Measurements from ENCODE around the gene CYTH4.

CYTH4 gene

DNA sequence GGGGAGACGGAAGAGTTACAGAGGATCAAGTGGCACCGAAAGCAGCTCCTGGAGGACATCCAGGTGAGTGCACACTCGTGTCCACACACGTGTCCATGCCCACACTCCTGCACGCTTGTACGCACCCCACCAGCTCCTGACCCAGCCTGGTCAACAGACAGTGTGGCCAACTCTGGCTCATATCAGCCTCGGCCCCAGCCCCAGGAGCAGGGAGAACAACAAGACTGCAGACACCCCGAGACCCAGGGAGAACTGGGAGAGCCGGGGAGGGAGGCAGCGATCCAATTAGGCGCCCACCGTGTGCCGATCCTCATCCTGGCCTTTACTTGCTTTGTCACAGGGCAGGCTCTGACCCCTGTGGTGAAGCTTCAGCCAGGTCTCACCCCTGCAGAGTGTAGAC, 10.3 kb downstream of the CYTH4 start:
- no peak for DNase-seq

DNA sequence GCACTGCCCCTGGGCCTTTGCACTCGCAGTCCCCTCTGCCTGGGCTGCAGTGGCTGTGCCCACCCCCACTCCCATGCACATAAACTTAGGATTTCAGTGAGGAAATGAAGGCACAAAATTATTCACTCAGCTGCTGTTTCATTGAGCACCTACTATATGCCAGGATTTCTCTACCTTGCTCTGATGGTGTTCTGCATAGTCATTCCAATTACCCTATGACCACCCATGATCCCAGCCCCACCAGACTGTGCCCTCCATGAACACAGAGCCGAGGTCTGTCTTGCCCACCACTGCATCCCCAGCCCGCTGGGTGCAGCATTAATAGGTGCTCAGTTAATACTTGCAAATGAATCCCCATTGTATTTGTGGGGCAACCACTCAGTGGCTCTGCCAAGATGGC, 10.9 kb downstream of the CYTH4 start:
- no peak for DNase-seq

DNA sequence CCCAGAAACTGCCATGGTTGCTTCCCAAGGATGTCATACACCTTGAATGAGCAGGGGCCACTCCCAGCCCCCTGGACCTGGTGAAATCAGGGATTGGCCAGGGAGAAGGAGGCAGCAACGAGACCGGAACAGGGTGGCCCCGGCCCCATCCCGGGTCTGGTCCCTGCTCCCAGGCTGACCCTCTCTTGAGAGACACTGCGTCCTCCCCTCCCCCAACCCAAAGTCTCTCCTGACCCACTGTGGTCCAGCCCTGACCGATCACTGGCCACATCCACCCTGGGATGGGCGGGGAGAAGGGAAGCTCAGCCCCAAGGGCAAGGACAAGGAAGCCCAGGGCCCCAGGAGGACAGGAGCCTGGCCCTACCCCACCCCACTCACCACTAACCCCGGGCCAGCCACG, 12.4 kb downstream of the CYTH4 start:
- no peak for DNase-seq

DNA sequence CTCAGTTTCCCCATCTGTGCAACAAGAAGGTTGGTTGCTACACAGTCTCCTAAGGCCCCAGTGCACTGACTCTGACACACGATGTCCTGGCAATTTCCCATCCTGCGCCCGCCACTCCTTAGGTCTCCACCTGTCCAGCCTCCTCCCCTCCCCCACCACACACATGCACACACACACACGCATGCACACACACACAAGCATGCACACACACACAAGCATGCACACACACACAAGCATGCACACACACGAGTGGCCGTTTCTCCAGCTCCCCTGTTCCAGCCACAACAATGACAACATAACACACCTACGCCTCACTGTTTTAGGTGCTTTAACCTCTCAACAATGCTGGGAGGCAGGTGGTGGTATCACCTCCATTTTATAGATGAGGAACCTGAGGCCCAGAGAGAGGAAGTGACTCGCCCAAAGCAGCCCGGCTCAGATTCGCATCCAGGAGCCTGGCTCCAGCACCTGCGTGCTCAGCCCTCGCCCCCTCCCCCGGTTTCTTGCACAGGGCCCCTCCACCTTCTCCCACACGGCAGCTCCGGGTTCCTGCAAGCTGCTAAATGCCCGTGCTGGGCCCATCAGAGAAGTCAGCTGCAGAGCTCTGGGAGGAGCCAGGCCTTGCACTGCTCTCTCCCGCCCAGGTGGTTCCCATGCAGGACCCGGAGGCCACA, 13.0 kb downstream of the CYTH4 start:
- no peak for DNase-seq

DNA sequence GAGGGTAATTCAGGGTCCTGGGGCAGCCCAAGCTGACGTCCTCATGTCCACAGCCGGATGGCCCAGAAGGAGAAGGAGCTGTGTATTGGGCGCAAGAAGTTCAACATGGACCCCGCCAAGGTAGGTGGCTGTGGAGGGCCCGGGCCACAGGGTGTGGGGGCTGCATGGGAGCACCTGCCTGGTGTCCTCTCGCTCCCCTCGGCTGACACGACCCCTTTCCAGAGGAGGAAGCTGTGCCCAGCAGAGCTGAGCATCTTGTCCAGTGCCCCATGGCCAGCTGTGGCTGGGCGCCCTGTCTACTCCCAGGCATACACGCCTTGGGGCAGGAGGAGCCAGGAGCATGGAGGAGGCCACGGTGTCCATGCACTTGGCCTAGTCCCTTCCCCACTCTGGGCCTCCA, 13.6 kb downstream of the CYTH4 start:
- no peak for DNase-seq

DNA sequence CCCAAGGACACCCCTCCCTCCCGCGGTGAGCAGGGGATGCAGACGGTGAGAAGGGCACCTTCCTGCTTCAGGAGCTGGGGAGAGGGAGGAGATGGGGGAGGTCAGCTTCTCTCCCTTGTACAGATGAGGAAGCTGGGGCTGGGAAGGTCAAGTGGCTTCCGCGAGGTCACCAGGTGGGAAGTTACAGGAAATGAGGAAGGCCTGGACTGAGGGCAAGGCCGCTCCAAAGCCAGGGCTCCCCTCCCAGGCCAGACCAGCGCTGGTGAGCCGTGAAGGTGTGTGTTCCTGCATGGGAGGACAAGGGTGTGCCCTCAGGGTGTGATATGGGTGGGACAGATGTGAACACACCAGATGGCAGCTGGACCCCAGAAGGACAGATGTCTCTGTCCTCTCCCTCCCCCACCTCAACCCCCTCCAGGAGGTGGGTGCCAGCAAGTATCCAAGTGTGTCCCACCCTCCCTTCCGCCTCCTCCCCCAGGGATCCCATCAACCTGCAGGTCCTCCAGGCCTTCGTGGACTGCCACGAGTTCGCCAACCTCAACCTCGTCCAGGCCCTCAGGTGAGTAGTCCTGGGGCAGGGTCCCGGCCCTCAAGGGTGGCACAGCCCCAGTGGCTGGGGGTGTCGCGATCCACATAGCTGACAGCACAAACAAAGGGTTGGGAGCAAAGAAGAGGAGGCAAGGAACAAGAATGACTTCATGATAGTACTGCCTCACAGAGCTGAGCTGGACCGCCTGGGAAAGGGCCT, 16.6 kb downstream of the CYTH4 start:
- no peak for DNase-seq

DNA sequence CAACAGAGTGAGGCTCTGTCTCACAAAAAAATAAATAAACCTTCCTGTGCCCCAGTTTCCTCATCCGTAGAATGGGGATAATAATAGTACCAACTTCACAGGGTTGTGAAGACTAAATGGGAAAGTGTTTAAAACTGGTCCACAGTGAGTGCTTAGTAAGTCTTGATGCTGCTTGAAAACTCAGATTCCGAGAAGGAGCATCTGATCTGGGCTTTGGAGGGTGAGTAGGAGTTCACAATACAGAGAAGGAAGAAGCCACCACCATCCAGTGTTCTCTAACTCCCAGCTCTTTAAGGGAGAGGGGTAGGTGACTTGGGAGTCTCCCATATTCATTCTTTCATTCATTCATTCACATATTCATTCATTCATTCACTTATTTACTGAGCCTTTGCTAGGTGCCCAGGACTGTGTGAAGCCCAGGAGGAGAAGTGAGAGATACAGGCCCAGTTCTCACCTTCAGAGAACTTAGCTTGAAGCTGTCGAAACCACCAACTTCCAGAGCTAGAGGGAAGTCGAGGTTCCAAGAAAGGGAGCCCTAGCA, 17.7 kb downstream of the CYTH4 start:
- DNase-seq = no peak

DNA sequence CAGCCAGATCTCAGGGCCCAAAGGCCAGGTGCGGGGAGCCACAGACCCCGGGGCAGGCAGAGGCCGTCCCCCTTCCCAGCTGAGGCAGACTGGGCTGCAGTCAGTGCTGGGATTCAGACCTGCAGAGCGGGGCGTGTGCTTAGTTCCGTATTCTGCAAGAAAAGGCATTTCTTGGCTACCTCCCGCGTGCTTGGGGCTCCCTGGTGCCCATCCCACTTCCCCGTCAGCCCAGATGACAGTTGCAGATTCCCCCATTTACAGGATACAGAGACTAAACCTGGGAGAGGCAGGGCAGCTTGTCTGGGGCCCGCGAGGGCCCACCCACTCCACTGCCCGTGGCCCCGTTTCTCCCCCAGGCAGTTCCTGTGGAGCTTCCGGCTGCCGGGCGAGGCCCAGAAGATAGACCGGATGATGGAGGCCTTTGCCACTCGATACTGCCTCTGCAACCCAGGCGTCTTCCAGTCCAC, 18.3 kb downstream of the CYTH4 start:
- DNase-seq = peak; percentile 31

DNA sequence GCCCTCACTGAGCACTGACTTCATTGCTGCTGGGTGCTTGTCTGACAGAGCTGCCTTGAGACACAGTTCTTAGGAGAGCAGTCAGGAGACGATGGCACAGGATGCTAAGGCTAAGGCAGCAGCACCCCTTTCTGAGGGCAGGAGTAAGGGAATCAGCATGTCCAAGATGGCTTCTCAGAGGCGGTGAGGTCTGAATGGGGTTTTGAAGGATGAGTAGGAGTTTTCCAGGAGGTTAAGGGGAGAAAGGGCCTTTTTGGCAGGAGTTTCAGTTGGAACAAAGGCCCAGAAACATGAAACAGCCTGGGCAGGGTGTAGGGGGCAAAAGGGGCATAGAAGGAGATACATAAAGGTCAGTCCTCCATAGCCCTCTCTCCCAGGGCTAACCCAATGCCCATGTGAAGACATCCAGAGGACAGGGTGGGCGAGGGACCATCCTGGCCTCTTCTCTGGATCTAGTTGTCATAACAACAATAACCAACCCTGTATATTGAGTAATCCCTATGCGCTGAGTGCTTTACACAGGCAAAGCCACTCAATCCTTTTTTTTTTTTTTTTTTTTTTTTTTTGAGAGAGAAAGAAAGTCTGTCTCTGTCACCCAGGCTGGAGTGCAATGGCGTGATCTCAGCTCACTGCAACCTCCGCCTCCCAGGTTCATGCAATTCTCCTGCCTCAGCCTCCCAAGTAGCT, 19.0 kb downstream of the CYTH4 start:
- DNase-seq = no peak

DNA sequence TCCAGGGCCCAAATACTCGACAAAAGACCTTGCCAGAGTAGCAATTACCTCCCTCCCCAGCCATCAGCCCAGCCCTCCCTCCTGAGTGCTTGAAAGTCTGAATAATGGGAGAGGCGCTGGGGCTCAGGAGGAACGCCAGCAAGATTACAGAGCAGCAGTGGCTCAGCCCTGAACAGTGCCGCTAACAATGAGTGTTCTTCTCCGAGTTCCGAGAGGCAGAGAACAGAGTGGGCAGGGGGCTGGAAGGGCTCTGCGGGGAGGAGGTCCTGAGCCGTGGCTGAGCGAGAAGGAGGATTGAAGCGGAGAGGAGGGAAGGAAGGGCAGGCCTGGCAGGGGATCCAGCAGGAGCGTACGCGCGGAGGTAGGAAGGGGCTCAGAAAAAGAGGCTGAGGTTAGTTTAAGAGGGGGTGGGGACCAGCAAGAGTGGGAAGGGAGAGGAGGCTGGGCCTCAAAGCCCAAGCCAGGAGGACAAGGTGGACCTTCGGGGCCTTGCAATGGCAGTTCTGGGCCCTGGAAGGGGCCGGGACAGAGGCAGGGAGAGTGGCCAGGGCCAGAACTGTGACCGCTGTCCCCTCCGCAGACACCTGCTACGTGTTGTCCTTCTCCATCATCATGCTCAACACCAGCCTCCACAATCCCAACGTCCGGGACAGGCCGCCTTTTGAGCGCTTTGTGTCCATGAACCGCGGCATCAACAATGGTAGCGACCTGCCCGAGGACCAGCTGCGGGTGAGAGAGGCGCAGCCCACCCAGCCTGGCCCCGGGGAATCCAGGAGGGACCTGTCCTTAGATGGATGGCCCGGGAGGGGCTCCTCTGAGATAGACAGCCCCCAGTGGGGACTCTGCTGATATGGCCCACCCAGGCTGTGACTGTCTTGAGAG, 20.6 kb downstream of the CYTH4 start:
- DNase-seq = no peak

DNA sequence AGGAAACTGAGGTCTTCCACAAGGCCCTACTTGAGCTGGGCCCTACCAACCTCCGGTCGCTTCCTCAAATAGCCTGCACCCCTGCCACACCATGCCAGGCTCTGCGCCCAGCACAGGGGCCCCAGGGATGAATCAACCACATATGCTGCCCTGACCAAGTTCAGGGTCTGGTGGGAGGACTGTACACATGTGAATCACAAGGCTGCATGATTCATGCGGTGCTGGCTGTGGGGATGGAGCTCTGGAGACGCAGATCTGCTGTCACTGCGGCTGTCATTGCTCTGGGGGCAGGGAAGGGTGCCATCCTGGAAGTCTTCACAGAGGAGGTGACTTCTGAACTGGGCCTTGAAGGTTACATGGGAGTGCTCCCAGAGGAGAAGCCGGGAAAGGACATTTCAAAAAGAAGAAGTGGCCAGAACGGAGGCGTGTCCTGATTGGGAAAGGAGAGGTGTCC, 21.5 kb downstream of the CYTH4 start:
- no peak for DNase-seq

DNA sequence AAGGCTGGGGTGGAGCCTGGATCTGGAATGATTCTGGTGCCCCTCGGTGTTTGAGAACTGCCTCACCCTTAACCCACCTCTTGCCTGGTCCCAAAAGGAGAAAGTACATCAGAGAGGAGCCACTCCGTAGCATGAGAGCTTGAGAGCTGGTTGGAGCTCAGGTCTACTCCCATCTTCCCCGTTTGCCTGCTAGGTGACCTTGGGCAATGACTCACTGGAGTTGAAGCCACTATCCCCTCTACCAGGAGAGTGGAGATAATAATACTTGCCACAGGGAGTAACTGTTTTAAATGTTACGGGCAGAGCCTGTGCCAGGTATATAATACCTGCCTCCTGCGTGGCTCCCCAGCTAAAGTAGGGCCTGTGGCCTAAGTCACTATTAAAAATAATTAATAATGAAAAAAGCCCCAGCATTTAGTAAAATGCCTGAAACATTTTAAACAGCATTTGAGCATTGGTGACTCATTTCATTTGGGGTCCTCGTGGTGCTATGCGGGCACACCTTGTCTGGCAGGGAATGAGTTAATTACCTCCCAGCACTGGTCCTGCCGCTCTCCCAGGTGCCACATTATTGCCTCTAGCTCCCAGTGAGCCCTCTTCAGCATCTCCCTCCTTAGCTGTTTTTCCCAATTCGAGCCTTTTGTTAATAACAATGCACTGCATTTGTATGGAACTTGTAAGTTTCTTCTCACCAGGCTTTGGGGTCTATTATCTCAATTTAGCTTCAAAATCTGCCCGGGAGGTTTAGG, 22.5 kb downstream of the CYTH4 start:
- no peak for DNase-seq

DNA sequence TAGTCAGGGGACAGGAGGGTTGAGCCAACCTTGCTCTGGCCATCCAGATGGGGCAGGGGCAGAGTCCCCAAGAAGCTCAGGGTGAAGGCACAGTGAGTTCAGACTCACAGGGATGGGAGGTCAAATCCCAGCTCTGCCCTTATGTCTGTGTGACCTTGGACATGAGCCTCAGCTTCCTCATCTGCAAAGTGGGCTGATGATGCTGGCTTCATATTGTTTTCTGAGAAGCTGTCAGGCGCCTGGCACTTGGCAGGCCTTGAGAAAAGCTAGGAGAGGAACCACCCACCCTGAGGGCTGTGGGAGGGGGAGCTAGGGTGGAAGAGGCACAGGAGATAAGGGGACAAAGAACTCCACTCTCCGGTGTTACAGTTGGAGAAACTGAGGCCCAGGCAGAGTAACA, 23.6 kb downstream of the CYTH4 start:
- DNase-seq = no peak

DNA sequence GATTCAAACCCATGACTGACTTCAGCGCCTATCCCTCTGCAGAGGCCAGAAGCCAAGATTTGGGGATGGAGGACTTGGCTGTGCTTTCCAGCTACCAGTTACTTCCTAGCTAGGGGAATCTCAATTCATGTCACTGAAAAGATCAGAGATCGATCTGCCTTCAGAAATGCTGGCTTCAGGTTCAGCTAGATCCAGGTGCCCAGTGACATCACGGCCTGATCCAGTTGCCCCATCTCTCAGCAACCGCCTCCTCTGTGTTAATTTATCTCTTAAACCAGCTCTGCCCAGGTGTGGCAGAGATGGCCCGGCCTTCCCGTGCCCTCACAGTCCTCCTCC, 24.2 kb downstream of the CYTH4 start:
- no peak for DNase-seq

DNA sequence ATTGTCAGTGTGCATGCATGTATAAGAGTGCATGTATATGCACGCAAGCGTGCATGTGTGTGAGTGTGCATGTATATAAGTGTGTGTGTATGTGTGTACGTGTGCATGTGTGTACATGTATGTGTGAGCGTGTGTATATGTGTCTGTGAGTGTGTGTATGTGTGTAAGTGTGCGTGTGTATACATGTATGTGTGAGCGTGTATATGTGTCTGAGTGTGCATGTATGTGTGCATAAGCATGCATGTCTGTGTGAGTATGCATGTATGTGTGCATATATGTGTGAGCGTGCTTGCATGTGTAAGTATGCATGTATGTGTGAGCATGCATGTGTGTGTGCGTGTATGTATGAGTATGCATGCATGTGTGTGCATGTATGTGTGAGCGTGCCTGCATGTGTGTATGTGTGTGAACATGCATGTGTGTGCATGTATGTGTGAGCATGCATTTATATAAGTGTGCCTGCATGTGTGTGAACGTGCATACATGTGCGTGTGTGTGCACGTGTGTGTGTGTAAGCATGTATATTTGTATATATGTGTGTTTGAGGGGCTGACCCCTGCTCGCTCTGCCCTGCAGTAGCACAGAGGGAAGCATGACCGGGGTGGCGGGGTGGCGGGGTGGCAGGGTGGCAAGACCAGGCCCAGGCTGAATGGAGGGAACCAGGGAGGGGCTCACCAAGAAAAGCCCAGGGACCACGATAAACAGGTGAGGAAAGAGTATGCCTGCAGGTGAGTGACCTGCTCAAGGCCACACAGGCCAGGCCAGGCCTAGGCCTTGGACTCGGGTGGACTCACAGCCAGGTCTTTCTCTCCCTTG, 26.3 kb downstream of the CYTH4 start:
- DNase-seq = no peak

DNA sequence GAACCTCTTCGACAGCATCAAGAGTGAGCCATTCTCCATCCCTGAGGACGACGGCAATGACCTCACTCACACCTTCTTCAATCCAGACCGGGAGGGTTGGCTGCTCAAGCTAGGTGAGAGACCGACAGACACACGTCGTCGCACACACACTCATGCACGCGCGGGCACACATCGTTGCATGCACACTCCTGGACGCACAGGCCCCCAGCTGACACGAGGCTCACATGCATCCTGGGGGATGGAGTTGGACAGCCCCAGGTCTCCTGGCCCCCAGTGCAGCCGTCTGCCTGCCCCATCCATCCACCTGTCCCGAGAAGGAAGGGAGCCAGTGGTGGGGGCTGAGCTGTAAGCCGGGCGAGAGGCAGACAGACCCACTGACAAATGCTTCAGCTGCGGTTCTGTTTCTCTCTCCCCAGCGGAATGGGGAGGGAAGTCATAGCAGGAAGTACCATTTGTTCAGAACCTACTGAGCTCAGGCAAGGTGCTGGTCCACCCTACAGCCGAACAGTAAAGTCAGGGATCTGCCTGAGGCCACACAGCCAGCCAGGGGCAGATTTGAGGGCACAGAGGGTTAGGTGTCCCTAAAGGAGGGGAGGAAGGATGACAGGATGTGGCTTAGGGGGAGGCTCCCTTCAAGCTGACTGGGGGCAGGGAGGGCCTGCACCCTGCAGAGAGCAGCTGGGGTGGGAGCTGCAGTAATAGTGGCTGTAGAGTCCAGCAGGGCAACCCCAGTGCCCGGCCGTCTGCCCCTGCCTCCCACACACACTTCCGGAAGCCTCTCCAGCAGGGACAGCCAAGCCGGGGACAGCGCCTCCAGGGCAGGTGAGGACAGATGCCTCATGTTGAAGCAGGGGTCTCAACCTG, 27.1 kb downstream of the CYTH4 start:
- peak; percentile 8 for DNase-seq

DNA sequence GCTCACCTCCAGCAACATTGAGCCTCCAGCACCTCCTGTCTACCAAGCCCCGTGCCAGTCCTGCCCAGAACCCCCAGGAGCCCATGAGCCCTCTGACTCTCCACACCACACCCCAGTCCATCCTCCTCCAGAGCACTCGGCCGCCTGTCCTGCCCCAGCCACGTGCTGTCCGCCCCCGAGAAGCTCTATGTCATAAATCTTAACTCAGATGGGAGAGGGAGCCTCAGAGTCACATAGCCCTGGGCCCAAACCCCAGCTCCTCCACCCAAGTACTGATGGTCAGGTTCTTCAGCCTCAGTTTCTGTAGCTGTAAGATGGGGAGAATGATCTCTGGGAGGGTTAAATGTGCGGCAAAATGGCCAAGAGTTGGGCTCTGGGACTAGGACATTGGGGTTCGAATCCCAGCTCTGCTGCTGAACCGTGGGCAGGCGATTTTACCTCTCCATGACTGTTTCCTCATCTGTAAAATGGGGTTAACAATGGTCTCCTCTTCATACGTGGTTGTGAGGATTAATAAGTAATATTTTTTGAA, 27.8 kb downstream of the CYTH4 start:
- no peak for DNase-seq

DNA sequence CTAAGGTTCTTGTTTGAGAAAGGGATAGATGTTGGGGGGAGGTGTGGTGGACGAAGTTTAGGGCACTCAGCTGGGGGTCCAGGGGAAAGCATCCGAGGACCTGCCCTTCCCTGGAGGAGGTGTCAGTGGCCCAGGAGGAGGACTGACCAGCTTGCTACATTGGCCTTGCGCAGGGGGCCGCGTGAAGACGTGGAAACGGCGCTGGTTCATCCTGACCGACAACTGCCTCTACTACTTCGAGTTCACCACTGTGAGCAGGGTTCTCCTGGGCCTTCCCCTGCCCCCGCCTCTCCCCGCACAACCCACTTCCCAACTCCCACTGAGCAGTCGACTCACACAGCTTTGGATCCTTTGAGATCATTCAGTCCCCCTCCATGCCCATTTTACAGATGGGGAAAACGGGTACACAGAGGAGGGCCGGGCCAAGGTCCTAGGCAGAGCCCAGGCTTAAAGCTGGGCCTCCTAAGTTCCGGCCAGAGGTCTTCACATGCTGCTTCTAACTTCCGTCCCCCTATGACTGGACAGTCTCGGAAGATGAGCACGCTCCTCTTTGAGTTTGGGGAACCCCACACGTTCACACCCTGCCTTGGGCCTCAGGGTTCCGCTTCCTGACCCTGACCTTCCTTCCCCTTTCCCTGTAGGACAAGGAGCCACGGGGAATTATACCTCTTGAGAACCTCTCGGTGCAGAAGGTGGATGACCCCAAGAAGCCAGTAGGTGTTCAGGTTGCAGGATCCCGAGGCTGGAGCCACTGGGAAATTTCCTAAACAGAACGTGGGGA, 28.7 kb downstream of the CYTH4 start:
- no peak for DNase-seq

DNA sequence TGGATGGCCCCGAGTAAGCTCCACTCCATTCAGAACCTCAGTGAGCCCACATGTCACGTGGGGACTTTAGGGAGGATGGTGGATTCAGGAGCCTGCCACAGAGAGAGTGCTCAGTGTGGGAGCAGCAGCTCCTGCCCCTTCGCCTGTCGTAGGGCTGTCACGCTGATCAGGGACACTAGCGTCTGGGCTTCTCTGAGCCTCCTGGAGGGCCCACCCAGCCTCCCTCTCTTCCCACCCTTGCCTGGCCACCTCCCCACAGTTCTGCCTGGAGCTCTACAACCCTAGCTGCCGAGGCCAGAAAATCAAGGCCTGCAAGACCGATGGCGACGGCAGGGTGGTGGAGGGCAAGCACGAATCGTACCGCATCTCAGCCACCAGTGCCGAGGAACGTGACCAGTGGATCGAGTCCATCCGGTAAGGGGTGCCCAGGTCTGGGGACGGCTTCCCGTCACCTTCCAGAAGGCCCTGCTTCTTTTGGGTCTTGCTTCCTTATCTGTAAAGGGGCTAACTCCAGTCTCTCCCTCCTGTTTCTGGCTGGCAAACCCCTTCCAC, 29.5 kb downstream of the CYTH4 start:
- DNase-seq = no peak
